ENCODE measurements around the gene TOPBP1. TPM values are rescaled to one million over a fixed set of nuclear protein-coding genes. Genes with fewer than 3 reads are reported as not detected.

Gene TOPBP1
- total RNA-seq, 4 donors from 2014 or later = 11.8 to 21.1 (median 16.9) TPM

DNA sequence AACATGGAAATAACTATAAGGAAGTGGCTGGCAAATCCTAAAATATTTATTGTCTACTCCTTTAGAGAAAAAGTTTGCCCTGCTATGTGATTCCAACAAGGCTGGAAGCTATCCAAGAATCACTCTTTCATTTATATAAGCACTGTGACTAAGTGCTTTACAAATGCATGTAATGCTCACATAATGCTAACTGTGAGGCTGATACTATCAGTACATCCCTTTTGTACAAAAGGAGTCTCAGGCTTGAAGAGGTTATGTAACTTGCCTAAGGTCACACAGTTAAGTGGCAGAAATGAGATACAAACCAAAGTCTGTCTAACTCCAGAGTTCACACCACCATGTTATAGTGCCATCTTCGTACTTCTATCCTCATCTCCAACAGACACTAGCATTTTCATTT, 17.0 kb downstream of the TOPBP1 start:
- Histone ChIP-seq H3K4me1 (no peaks in the 10 kb centered on the region), H3K9me3 (no peaks in the 10 kb centered on the region), H3K4me3 (no peak overlapping the region), H3K27me3 (no peaks in the 10 kb centered on the region), H3K36me3 (peaks cover 0 to 65% of the 10 kb centered on the region in 2 donors), H3K27ac (no peak overlapping the region)
- in situ Hi-C loops (cut with MboI; ENCODE audit: low sequenced_read_pairs in 4 of 4) = no loop called here
- no peak for TF ChIP-seq POLR2A (IDR thresholded peaks at IDR 0.05)
- TF ChIP-seq, protein P1, sequence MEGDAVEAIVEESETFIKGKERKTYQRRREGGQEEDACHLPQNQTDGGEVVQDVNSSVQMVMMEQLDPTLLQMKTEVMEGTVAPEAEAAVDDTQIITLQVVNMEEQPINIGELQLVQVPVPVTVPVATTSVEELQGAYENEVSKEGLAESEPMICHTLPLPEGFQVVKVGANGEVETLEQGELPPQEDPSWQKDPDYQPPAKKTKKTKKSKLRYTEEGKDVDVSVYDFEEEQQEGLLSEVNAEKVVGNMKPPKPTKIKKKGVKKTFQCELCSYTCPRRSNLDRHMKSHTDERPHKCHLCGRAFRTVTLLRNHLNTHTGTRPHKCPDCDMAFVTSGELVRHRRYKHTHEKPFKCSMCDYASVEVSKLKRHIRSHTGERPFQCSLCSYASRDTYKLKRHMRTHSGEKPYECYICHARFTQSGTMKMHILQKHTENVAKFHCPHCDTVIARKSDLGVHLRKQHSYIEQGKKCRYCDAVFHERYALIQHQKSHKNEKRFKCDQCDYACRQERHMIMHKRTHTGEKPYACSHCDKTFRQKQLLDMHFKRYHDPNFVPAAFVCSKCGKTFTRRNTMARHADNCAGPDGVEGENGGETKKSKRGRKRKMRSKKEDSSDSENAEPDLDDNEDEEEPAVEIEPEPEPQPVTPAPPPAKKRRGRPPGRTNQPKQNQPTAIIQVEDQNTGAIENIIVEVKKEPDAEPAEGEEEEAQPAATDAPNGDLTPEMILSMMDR (IDR thresholded peaks at IDR 0.05 in 4 of 5, conservative IDR thresholded peaks at IDR 0.05 in 1 of 5) = no peak
- intact Hi-C loops (cut with DNase I; ENCODE audit: low total_unique reads) = loop anchor here (1.0 kb wide), 1 partner anchor 25 kb away; no protein-coding TSS in a partner anchor
- DNase-seq = no peak
- no peak for ATAC-seq

DNA sequence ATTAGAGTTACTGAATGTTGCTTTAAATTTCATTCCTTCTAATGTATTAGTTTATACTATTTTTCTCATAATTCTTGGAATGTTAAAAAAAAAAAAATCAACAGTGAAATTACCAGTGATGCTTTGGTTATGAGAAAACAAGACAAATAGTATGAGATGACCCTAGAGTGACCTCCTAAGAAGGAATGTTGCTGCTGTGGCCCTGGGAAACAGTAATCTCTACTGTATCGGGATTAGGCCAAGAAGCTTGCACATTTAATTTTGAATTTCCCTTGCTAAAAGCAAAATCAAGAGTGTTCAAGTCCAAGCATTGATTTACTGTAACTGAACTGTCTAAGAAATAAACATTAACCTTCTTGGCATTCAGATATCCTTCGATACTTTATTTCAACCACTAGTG, 18.1 kb downstream of the TOPBP1 start:
- no peaks in the 10 kb centered on the region for H3K9me3 ChIP-seq
- H3K27me3 ChIP-seq = no peaks in the 10 kb centered on the region
- no peak overlapping the region for H3K4me3 ChIP-seq
- ATAC-seq = no peak
- intact Hi-C loops (cut with DNase I; ENCODE audit: low total_unique reads) (loop anchor here (1.0 kb wide), 1 partner anchor 24 kb away; no protein-coding TSS in a partner anchor), in situ Hi-C loops (cut with MboI; ENCODE audit: low sequenced_read_pairs in 4 of 4) (no loop called here)
- no peak for DNase-seq
- no peaks in the 10 kb centered on the region for H3K4me1 ChIP-seq
- H3K36me3 ChIP-seq = peaks cover 0 to 65% of the 10 kb centered on the region in 2 donors
- H3K27ac ChIP-seq = no peak overlapping the region
- TF ChIP-seq, protein P1 (IDR thresholded peaks at IDR 0.05 in 4 of 5, conservative IDR thresholded peaks at IDR 0.05 in 1 of 5) = no peak
- no peak for TF ChIP-seq POLR2A (IDR thresholded peaks at IDR 0.05)

DNA sequence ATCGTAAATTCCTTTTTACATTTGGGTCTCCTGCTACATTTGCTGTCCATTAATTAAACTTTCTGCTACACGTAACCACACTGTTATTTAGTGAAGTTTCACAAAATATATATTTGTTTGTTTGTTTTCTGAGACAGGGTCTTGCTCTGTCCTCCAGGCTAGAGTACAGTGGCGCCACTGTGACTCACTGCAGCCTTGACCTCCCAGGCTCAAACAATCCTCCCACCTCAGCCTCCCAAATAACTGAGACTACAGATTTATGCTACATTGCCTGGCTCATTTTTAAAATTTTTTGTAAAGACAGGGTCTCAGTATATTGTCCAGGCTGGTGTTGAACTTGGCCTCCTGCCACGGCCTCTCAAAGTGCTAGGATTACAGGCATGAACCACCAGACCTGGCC, 20.5 kb downstream of the TOPBP1 start:
- in situ Hi-C loops (cut with MboI; ENCODE audit: low sequenced_read_pairs in 4 of 4) = no loop called here
- H3K4me3 ChIP-seq = no peak overlapping the region
- ATAC-seq (no peak), DNase-seq (no peak)
- TF ChIP-seq, protein P1 (IDR thresholded peaks at IDR 0.05 in 4 of 5, conservative IDR thresholded peaks at IDR 0.05 in 1 of 5) = no peak
- no peak for TF ChIP-seq POLR2A (IDR thresholded peaks at IDR 0.05)
- no peak overlapping the region for H3K27ac ChIP-seq
- H3K36me3 ChIP-seq = peaks cover 0 to 61% of the 10 kb centered on the region in 2 donors
- H3K4me1 ChIP-seq = no peaks in the 10 kb centered on the region
- no peaks in the 10 kb centered on the region for H3K27me3 ChIP-seq
- H3K9me3 ChIP-seq = no peaks in the 10 kb centered on the region
- intact Hi-C loops (cut with DNase I; ENCODE audit: low total_unique reads) = no loop called here

DNA sequence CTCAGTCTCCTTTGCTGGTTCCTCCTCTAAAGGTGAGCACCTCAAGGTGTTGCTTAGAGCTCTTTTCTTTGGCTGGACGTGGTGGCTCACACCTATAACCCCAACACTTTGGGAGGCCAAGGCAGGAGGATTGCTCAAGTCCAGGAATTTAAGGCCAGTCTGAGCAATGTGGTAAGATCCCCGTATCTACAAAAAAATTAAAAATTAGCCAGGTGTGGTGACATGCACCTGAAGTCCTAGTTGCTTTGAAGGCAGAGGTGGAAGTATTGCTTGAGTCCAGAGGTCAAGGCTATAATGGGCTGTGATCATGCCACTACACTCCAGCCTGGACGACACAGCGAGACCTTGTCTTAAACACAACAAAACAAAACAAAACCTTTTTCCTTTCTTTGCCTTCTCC, 28.3 kb downstream of the TOPBP1 start:
- peaks cover 0 to 29% of the 10 kb centered on the region in 2 donors for H3K36me3 ChIP-seq

More for the DNA sequence above, 28.3 kb downstream of the TOPBP1 start:
- no peak overlapping the region for H3K27ac ChIP-seq
- H3K4me3 ChIP-seq = no peak overlapping the region
- TF ChIP-seq, protein P1 (IDR thresholded peaks at IDR 0.05 in 4 of 5, conservative IDR thresholded peaks at IDR 0.05 in 1 of 5) = no peak
- no peak for TF ChIP-seq POLR2A (IDR thresholded peaks at IDR 0.05)
- H3K4me1 ChIP-seq = no peaks in the 10 kb centered on the region
- intact Hi-C loops (cut with DNase I; ENCODE audit: low total_unique reads) (no loop called here), in situ Hi-C loops (cut with MboI; ENCODE audit: low sequenced_read_pairs in 4 of 4) (no loop called here)
- H3K27me3 ChIP-seq = no peaks in the 10 kb centered on the region
- no peaks in the 10 kb centered on the region for H3K9me3 ChIP-seq
- DNase-seq (no peak), ATAC-seq (no peak)

Measured in gastrocnemius medialis (tissue), 4 donors.